ENCODE data around the gene TMEM212.

Gene TMEM212

DNA sequence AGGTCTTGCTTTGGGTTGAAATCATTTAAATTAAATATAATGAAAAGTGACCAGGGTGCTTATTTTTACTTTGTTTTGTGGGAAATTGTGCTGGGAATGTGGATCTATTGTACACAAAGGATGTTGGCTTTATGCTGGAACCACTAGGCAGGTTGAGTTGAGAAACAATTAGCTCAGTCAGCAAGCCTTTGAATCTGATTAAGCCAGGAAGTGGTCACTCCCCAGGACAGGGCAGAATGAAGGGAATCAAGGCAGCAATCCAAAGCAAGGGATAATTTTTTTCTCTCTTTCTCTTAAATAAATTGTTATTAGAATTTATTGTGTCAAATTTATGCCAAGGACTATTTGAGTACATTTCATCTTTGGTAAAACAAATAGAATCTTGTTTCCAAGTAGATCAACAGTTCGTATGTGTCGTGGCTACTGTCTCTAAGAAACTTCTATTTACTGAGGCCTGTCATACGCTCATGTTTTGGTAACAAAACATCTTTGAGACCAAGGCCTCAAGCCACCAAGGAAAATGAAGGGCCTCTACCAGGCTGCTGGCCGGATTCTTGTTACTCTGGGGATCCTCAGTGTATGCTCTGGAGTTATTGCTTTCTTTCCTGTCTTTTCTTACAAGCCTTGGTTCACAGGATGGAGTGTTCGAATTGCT is at the start of gene TMEM212:
Gene TMEM212, plus strand, starts transcription at position 486 of the 655 bp plus-strand sequence. Its CDS starts 35 bp downstream, at position 521.
- DNase-seq: no peak

GRCh38 chr3:171796625-171797264 is 46.4 kb upstream of the TMEM212 start:
- no peak for DNase-seq

GRCh38 chr3:171797265-171797679 is 45.9 kb upstream of the TMEM212 start:
- no peak for DNase-seq

GRCh38 chr3:171797873-171798272 is 45.3 kb upstream of the TMEM212 start:
- no peak for DNase-seq

DNA sequence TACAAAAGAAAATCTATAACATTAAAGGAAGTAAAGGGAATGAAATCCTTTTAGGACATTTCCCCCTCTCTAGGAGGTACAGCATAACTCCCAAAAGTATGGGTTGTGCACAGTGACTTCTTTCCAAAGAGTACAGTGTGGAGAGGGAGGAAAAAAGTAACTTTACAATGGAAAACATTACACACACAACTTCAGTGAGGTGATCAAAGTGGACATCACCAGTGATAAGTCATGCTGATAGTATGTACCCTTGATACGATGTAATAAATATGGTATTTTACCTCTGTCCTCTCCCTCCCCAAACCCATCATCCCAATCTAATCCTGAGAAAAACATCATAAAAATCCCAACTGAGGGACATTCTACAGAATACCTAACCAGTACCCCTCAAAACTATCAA is 43.6 kb upstream of the TMEM212 start:
- DNase-seq: no peak

DNA sequence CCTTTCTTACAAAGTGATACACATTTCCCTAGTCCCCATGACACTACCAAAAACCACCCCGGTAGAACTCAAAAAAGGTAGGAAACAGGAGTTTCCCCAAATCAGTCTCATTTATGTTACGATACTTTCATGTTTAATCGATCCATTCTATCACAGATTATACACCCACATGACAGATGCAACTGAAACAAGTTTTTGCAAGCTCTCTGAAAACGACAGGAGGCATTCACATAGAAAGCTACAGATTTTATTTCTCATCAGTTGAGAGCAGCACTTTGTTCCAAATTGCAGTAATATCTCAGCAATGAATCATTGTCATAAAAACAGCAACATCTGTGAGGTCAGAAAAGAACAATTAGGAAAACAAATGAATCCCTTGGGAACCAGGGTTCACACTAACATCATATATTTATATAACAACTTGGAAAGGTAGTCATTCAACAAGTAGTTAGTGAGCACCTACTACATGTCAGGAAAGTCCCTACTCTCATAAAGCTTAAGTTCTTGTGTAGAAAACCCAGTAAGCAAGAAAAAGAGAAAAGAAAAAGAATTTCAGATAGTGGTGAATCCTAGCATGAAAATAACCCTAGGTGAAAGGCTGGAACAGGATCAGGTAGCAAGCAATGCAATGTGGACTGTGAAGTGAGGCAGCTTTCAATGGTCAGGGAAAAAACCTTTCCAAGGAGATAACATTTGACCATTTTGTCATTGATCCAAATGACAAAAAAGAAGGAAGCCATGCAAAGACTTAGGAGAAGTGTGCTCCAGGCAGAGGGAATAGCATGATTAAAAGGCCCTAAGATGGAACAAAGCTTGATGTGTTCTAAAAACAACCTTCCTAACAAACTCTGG is 41.2 kb upstream of the TMEM212 start:
- no peak for DNase-seq

DNA sequence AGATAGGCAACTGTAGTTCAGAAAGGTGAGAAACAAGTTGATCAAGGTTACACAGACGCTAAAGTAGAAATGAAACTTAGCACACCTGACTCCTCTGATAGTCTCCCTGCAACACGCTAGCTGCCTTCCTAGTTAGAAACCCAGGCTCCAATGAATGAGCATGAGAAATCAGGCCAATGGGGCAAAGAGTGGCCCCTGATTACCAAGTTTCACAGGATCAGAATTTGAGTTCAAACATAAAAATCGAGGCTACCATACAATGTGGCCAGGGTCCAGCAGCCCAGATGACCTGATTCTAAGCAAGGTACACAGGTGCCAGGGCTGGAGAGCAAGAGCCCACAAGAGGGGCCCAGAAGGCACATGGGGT is 40.6 kb upstream of the TMEM212 start:
- no peak for DNase-seq

DNA sequence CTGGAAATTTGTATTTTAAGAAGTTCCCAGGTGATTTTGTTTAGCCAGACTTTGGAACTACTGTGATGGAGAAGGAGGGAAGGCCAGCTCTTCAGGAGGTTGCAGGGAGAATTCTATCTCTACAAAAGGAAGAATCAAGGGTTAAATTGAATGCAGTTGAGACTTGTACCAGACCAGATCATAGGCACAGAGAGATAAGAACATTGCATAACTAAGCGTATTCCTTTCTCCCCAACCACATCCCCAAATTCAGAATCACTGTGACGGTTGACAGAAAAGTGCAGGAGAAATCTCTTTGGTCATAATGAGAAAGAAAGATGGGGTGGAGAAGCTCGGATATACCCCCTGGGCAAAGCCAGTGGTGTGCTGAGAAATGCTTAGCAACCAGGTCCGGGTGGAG is 40.1 kb upstream of the TMEM212 start:
- no peak for DNase-seq

DNA sequence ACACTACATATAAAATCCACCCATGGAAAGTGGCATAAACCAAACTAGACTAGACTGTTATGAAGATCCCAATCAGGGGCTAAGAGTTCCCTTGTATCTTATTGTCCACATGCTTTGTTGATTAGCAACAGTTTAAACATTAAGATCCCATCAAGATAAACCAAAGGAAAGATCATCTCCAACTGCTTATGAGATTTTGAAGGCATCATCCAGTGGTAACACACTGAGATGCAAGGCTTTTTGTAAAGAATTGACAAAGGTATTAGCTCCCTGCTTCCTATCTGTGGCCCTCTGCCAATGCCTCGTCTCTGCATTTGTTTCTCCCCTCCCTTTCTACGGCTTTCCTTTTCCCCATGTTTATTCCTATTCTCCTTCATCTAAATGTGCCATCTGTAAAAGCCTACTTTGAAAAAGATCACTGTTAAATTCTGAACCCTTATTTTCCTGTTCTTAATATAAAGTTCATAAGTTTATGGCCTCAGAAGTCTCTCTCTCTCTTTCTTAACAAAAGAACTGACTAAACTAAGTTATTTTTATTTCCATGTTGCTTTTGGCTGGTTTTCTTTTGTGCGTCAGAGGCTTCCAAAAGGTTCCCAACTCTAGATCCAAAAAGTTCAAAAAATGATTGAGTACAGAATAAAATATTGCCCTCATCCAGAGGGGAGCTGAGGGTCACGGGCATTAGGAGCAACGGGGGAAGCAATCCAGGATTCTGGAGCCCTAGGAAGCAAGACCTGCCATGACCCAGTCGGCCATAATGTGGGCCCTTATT is 38.3 kb upstream of the TMEM212 start:
- no peak for DNase-seq

DNA sequence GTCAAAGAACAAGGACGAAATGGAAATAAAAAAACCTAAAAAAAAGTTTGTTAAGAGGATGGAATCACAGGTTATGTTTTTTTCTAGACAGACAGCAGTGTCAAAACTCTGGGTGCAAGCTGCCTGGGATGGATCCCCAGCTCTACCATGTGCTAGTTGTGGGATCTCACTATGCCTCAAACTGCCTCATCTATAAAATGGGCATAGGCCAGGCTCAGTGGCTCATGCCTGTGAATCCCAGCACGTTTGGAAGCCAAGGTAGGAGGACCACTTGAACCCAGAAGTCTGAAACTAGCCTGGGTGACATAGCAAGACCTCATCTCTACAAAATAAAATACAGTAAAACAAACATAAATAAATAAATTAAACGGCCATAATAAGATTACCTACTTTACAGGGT is 37.5 kb upstream of the TMEM212 start:
- DNase-seq: no peak

GRCh38 chr3:171806200-171807128 is 36.7 kb upstream of the TMEM212 start:
- no peak for DNase-seq

DNA sequence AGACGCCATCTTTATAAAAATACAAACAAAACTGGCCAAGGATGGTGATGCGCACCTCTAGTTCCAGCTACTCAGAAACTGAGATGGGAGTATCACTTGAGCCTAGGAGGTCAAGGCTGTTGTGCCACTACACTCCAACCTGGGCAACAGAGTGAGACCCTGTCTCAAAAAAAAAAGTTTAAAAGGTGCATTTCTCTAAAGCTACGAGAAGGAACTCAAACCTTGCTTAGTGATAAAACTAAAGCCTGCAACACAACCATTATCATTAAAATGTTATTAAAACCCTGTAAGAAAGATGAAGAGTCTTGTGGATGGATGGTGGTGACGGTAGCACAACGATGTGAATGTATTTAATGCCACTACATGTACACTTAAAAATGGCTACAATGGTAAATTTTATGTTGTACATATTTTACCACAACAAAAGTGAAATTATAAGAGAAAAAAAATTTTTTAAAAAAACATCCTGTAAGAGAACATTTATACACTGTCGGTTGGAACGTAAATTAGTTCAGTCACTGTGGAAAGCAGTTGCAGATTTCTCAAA is 35.9 kb upstream of the TMEM212 start:
- no peak for DNase-seq

DNA sequence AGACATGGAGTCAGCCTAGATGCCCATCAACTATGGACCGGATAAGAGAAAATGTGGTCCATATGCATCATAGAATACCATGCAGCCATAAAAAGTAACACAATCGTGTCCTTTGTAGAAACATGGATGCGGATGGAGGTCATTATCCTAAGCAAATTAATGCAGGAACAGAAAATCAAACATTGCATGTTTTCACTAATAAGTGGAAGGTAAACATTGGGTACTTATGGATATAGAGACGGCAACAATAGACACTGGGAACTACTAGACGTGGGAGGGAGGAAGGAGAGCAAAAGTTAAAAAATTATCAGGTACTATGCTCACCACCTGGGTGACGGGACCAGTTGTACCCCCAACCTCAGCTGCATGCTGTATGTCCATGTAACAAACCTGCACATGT is 35.3 kb upstream of the TMEM212 start:
- DNase-seq: no peak

GRCh38 chr3:171809611-171809860 is 33.6 kb upstream of the TMEM212 start:
- no peak for DNase-seq

DNA sequence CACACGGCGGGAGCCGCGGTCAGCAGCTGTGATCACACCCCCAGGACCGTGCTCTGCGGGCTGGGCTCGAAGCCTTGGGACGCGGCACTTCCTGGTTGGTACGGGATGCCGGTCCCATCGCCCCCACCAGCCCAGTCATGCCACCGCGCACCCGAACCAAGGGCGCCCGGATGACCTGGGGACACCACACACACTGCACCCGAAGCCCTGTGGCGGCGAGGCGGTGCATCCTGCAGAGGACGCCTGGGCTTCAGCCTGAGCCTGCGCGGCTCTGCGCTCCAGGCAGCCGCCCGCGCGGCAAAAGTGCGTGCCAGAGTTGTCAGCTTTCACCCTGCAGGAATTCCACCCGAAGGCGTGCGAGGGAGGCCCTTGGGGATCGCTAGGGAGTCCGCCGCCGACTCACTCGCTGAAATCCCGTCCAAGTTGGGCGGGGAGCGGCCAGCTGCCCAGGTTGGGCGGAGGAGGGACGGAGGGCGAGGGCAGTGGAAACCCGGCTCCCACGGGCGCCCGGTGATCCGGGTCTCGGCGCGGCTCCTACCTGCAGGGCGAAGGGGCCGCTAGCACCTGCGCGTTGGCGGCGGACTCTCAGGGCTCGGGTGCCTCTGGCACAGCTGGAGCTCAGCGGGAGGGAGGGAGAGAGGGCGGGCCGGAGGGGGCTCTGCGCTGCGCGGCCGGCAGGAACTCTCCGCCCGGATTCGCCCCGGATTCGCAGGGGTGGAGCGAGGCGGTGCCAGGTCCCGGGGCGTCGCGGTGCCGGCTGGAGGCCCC is 33.1 kb upstream of the TMEM212 start, which contains the start of gene PLD1:
Gene PLD1, minus strand, starts transcription at position 623 of the 768 bp plus-strand sequence. CDS start 72,432 bp downstream, outside the sequence.
- DNase-seq: peak; percentile 35

DNA sequence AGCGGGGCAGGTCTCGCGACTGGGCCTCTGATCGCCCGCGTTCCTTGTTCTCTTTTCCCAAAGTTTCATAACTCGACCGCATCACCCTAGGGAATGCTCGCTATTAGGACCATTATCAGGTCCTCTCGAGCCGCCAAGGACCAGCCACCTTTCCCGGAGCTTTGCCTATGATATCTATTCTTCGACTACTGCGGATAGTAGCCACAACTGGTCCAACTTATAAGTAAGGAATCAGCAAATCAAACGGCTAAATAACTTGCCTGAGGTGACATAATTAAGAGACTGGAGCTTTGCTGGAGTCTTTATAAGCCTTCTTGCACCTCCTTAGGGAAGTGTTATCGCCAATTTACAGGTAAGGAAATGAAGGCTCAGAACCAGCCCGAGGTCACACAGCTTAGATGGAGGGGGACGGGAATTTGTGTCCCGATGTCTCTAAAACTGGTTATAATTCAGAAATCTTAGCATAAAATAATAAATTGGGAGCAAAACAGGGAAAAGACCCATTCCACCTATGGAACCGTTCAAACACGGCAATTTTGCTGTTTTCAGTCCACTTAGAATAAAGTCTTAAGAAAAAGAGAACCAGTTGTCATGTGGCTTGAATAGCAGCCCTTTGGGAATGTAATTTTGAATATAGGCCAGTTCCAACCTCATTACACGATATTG is 32.4 kb upstream of the TMEM212 start:
- DNase-seq: no peak

GRCh38 chr3:171811295-171811912 is 31.7 kb upstream of the TMEM212 start:
- DNase-seq: no peak

GRCh38 chr3:171811913-171812335 is 31.2 kb upstream of the TMEM212 start:
- no peak for DNase-seq

DNA sequence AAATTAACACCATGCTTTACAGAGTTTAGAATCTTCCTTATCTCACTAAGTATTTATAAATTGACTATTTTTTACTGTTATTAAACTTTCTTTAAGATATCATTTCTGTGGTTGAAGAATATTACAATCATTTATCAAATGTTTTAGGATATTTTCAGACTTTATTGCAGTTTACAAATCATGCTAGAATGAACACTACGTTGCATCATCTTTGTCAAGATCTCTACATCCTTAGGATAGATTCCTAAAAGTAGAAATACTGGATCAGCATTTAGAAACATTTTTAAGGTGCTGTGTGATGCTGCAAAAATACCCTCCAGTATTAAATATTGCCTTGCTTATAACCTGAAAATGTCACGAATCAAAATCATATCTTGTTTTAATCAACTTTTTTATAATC is 30.3 kb upstream of the TMEM212 start:
- DNase-seq: no peak

Measured in NCI-H1417 treated with DMSO at 0.1 percent for 48 hours (cell line).